HCT116 (cell line): ENCODE results near the gene FAM151B. TPM values are rescaled to one million over a fixed set of nuclear protein-coding genes. Genes with fewer than 3 reads are reported as not detected.

Experiments used
- ATAC-seq: fragments of 200-7000 bp; cut with Tn5 transposase; 2 replicates; pipeline ENCODE4 v1.9.1; 2020; ENCODE audit warnings: mild to moderate bottlenecking, moderate library complexity
- BruUV-seq: library from RNA; stranded (reverse); fragments of 400-500 nt; replicated peaks from 2 replicates; lab custom pipeline; 2021; lab: Mats Ljungman, UMichigan
- CTCF ChIA-PET: fragments of 300-600 bp; sonication (Branson Sonifier 250); formaldehyde crosslinking; loops from one replicate; lab custom pipeline; 2021; ENCODE audit warnings: antibody characterized with exemption; lab: Charles Lee
- POLR2A ChIA-PET: fragments of 300-600, 350-600 bp; sonication (Branson Sonifier 250); formaldehyde crosslinking; loops from one replicate; lab custom pipeline; 2021; ENCODE audit warnings: antibody characterized with exemption; lab: Charles Lee
- RAD21 ChIA-PET, 2 experiments: fragments of 300-600 bp; sonication (Branson Sonifier 250); formaldehyde crosslinking; loops; one replicate each; lab custom pipeline; 2023; ENCODE audit warnings: low total read pairs in 2 of 2; ENCODE audit not compliant: uncharacterized antibody in 2 of 2, unreplicated experiment in 2 of 2, low non-redundant PET in 1 of 2; lab: Charles Lee
- DNase-seq: peaks from one replicate; pipeline ENCODE4 v3.0.0-alpha.2; 2010; ENCODE audit warnings: low read depth, low spot score
- H2AFZ ChIP-seq: fragments of 200-600 bp; shearing (Covaris generic), sonication (generic); 2 replicates; pipeline ENCODE4 v1.6.1; 2017; ENCODE audit warnings: low read depth, mixed run types, mixed read lengths, antibody characterized with exemption, low read length; ENCODE audit not compliant: poor library complexity, severe bottlenecking
- H3K27ac ChIP-seq: 2 replicates; pipeline ENCODE4 v1.5.1; 2012; ENCODE audit warnings: low read depth, low read length
- H3K27me3 ChIP-seq: fragments of 200-600 bp; sonication (generic); 2 replicates; pipeline ENCODE4 v1.6.1; 2016; ENCODE audit warnings: mixed run types, low read length, mixed read lengths; ENCODE audit not compliant: insufficient read depth
- H3K36me3 ChIP-seq, 2 experiments: fragments of 200-500 bp in 1 of 2; fragments of 200-600 bp in 1 of 2; sonication (Bioruptor generic) in 1 of 2; sonication (generic) in 1 of 2; 2 replicates each; pipeline versions ENCODE4 v1.5.1 to v1.6.1; 2014 to 2016; ENCODE audit warnings: low read length in 2 of 2, inconsistent platforms in 1 of 2, mixed read lengths in 1 of 2, mixed run types in 1 of 2; ENCODE audit not compliant: insufficient read depth in 2 of 2, control insufficient read depth in 1 of 2
- H3K4me1 ChIP-seq, 2 experiments: fragments of 200-600 bp in 1 of 2; sonication (generic) in 1 of 2; 2 replicates each; pipeline versions ENCODE4 v1.5.1 to v1.6.1; 2012 to 2017; ENCODE audit warnings: low read length in 2 of 2, inconsistent platforms in 1 of 2, mild to moderate bottlenecking in 1 of 2, mixed read lengths in 1 of 2, mixed run types in 1 of 2, moderate library complexity in 1 of 2; ENCODE audit not compliant: insufficient read depth in 2 of 2, control insufficient read depth in 1 of 2
- H3K4me2 ChIP-seq: fragments of 200-600 bp; sonication (generic); 2 replicates; pipeline ENCODE4 v1.6.1; 2017; ENCODE audit warnings: mixed run types, low read length, mixed read lengths
- H3K4me3 ChIP-seq, 2 experiments: fragments of 200-600 bp in 1 of 2; sonication (generic) in 1 of 2; replicated peaks in 1 of 2; 2 replicates each; pipeline ENCODE4 v1.5.1; 2011 to 2016; ENCODE audit warnings: low read length in 2 of 2, control low read depth in 1 of 2, low read depth in 1 of 2, mild to moderate bottlenecking in 1 of 2, mixed read lengths in 1 of 2, mixed run types in 1 of 2
- H3K79me2 ChIP-seq: fragments of 200-600 bp; sonication (generic); 2 replicates; pipeline ENCODE4 v1.6.1; 2017; ENCODE audit warnings: mild to moderate bottlenecking, mixed run types, low read length, moderate library complexity, mixed read lengths; ENCODE audit not compliant: insufficient read depth
- H3K9ac ChIP-seq: fragments of 200-600 bp; sonication (generic); 2 replicates; pipeline ENCODE4 v1.6.1; 2016; ENCODE audit warnings: low read length, mixed read lengths
- H3K9me2 ChIP-seq: fragments of 200-600 bp; sonication (generic), shearing (Covaris generic); 2 replicates; pipeline ENCODE4 v1.6.1; 2017; ENCODE audit warnings: mixed run types, mild to moderate bottlenecking, moderate library complexity; ENCODE audit not compliant: insufficient read depth
- H3K9me3 ChIP-seq, 2 experiments: fragments of 200-500 bp in 1 of 2; fragments of 200-600 bp in 1 of 2; sonication (Bioruptor generic) in 1 of 2; sonication (generic) in 1 of 2; 2 replicates each; pipeline ENCODE4 v1.6.1; 2014 to 2017; ENCODE audit warnings: low read length in 2 of 2, mixed read lengths in 2 of 2, inconsistent platforms in 1 of 2, low read depth in 1 of 2, mild to moderate bottlenecking in 1 of 2, mixed run types in 1 of 2, moderate library complexity in 1 of 2; ENCODE audit not compliant: control insufficient read depth in 1 of 2, insufficient read depth in 1 of 2
- H4K20me1 ChIP-seq: fragments of 200-600 bp; sonication (generic), shearing (Covaris generic); 2 replicates; pipeline ENCODE4 v1.6.1; 2017; ENCODE audit warnings: mixed run types, mild to moderate bottlenecking, moderate library complexity; ENCODE audit not compliant: insufficient read depth
- ATF3 ChIP-seq: IDR thresholded peaks from 2 replicates; pipeline ENCODE4 v1.6.1; 2012
- CBX3 ChIP-seq: IDR thresholded peaks from 2 replicates; pipeline ENCODE4 v1.6.1; 2012; ENCODE audit warnings: low read depth
- CEBPB ChIP-seq: IDR thresholded peaks from 2 replicates; pipeline ENCODE4 v1.6.1; 2012; ENCODE audit warnings: low read depth
- EGR1 ChIP-seq: IDR thresholded peaks from 2 replicates; pipeline ENCODE4 v1.6.1; 2012; ENCODE audit warnings: low read depth
- ELF1 ChIP-seq: IDR thresholded peaks from 2 replicates; pipeline ENCODE4 v1.6.1; 2012; ENCODE audit warnings: low read depth, borderline replicate concordance
- EZH2 ChIP-seq: fragments of 200-600 bp; sonication (generic); IDR thresholded peaks from 2 replicates; pipeline ENCODE4 v1.6.1; 2017; ENCODE audit warnings: antibody characterized with exemption, mixed run types
- EZH2phosphoT487 ChIP-seq: fragments of 200-600 bp; IDR thresholded peaks from 2 replicates; pipeline ENCODE4 v1.6.1; 2018; ENCODE audit warnings: antibody characterized with exemption, borderline replicate concordance
- FOSL1 ChIP-seq: IDR thresholded peaks from 2 replicates; pipeline ENCODE4 v1.6.1; 2012; ENCODE audit warnings: low read depth
- JUND ChIP-seq: IDR thresholded peaks from 2 replicates; pipeline ENCODE4 v1.6.1; 2012
- MAX ChIP-seq: IDR thresholded peaks from 2 replicates; pipeline ENCODE4 v1.6.1; 2012
- POLR2A ChIP-seq: IDR thresholded peaks from 2 replicates; pipeline ENCODE4 v1.7.0; 2011; ENCODE audit warnings: borderline replicate concordance; ENCODE audit not compliant: insufficient read depth, insufficient read length; ENCODE audit errors: extremely low read depth
- POLR2AphosphoS5 ChIP-seq: IDR thresholded peaks from 2 replicates; pipeline ENCODE4 v1.6.1; 2011; ENCODE audit warnings: mild to moderate bottlenecking, low read depth, low read length, moderate library complexity
- RAD21 ChIP-seq: IDR thresholded peaks from 2 replicates; pipeline ENCODE4 v1.6.1; 2012; ENCODE audit warnings: low read depth, mild to moderate bottlenecking
- SP1 ChIP-seq: IDR thresholded peaks from 2 replicates; pipeline ENCODE4 v1.6.1; 2012; ENCODE audit warnings: low read depth
- SRF ChIP-seq: IDR thresholded peaks from 2 replicates; pipeline ENCODE4 v1.6.1; 2012; ENCODE audit warnings: low read depth
- ZFX ChIP-seq: fragments of 450-650 bp; IDR thresholded peaks from 2 replicates; pipeline ENCODE4 v1.6.1; 2017
- ZNF274 ChIP-seq: fragments of 200-500 bp; sonication (Bioruptor generic); IDR thresholded peaks from 2 replicates; pipeline ENCODE4 v1.6.1; 2014; ENCODE audit warnings: mild to moderate bottlenecking, low read depth, low read length, inconsistent platforms
- intact Hi-C: fragments of 100-400 bp; cut with micrococcal nuclease; formaldehyde crosslinking; loops from 2 replicates; pipeline ENCODE4 v1.10.0; 2022
- total RNA-seq: library from RNA; stranded (reverse); gene quantifications from one replicate; pipeline ENCODE4 v1.2.1, GENCODE V29; 2021; ENCODE audit not compliant: unreplicated experiment
- TF ChIP-seq, protein P1 (sequence below): IDR thresholded peaks from 2 replicates; pipeline ENCODE4 v1.6.1; 2012; ENCODE audit warnings: low read depth
- TF ChIP-seq, protein P2 (sequence below), 3 experiments: fragments of 200-600 bp in 1 of 3; sonication (generic) in 1 of 3; IDR thresholded peaks in 2 of 3; conservative IDR thresholded peaks in 1 of 3; 2 replicates each; pipeline ENCODE4 v1.5.1; 2012 to 2017; ENCODE audit warnings: low read depth in 2 of 3, low read length in 2 of 3, antibody characterized with exemption in 1 of 3, borderline replicate concordance in 1 of 3, control low read depth in 1 of 3, mild to moderate bottlenecking in 1 of 3, mixed read lengths in 1 of 3, mixed run types in 1 of 3, moderate library complexity in 1 of 3; ENCODE audit not compliant: insufficient read depth in 1 of 3

FAM151B gene
- total RNA-seq, 1 experiment from 2014 or later = 1.2 TPM

DNA sequence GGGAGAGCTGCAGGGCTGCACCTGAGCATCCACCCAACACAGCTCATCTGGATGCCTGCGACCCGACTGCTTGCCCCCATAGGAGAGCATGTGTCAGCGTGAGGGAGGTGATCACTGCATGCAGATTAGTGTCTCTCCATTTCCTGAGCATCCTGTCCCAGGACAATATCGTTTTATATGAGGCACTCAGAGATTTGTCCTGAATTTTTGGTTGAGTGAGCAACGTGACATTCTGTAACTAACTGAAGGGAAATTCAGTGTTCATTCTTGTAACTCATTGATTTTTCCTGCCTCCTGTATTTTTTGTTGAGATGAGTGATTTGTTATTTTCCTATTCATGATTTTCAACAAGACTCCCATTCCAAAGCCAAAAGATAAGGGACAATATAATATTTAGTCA is 102.9 kb downstream of the FAM151B start:
- H3K9me2 ChIP-seq = no peaks in the 10 kb centered on the region
- H3K27me3 ChIP-seq = no peaks in the 10 kb centered on the region
- RAD21 ChIA-PET = no interaction called here
- no TSS peak for BruUV-seq
- H3K36me3 ChIP-seq = no peaks in the 10 kb centered on the region
- H4K20me1 ChIP-seq = no peaks in the 10 kb centered on the region
- H3K27ac ChIP-seq = no peak overlapping the region
- DNase-seq = no peak
- H3K4me1 ChIP-seq = no peaks in the 10 kb centered on the region
- no peak for ATAC-seq
- no peak overlapping the region for H3K4me2 ChIP-seq
- TF ChIP-seq CEBPB (no peak), RAD21 (no peak), EZH2phosphoT487 (no peak), MAX (no peak), POLR2A (no peak), ZNF274 (no peak), ELF1 (no peak), POLR2AphosphoS5 (no peak), ATF3 (no peak), SRF (no peak), EGR1 (no peak), EZH2 (no peak), ZFX (no peak), SP1 (no peak), JUND (no peak), FOSL1 (no peak), CBX3 (no peak)
- TF ChIP-seq, protein P1, sequence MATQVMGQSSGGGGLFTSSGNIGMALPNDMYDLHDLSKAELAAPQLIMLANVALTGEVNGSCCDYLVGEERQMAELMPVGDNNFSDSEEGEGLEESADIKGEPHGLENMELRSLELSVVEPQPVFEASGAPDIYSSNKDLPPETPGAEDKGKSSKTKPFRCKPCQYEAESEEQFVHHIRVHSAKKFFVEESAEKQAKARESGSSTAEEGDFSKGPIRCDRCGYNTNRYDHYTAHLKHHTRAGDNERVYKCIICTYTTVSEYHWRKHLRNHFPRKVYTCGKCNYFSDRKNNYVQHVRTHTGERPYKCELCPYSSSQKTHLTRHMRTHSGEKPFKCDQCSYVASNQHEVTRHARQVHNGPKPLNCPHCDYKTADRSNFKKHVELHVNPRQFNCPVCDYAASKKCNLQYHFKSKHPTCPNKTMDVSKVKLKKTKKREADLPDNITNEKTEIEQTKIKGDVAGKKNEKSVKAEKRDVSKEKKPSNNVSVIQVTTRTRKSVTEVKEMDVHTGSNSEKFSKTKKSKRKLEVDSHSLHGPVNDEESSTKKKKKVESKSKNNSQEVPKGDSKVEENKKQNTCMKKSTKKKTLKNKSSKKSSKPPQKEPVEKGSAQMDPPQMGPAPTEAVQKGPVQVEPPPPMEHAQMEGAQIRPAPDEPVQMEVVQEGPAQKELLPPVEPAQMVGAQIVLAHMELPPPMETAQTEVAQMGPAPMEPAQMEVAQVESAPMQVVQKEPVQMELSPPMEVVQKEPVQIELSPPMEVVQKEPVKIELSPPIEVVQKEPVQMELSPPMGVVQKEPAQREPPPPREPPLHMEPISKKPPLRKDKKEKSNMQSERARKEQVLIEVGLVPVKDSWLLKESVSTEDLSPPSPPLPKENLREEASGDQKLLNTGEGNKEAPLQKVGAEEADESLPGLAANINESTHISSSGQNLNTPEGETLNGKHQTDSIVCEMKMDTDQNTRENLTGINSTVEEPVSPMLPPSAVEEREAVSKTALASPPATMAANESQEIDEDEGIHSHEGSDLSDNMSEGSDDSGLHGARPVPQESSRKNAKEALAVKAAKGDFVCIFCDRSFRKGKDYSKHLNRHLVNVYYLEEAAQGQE = no peak
- TF ChIP-seq, protein P2, sequence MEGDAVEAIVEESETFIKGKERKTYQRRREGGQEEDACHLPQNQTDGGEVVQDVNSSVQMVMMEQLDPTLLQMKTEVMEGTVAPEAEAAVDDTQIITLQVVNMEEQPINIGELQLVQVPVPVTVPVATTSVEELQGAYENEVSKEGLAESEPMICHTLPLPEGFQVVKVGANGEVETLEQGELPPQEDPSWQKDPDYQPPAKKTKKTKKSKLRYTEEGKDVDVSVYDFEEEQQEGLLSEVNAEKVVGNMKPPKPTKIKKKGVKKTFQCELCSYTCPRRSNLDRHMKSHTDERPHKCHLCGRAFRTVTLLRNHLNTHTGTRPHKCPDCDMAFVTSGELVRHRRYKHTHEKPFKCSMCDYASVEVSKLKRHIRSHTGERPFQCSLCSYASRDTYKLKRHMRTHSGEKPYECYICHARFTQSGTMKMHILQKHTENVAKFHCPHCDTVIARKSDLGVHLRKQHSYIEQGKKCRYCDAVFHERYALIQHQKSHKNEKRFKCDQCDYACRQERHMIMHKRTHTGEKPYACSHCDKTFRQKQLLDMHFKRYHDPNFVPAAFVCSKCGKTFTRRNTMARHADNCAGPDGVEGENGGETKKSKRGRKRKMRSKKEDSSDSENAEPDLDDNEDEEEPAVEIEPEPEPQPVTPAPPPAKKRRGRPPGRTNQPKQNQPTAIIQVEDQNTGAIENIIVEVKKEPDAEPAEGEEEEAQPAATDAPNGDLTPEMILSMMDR (IDR thresholded peaks at IDR 0.05 in 2 of 3, conservative IDR thresholded peaks at IDR 0.05 in 1 of 3; ENCODE audit: borderline replicate concordance in 1 of 3, insufficient read depth in 1 of 3, low read depth in 2 of 3, low read length in 2 of 3) = no peak
- no peaks in the 10 kb centered on the region for H3K79me2 ChIP-seq
- no peak overlapping the region for H3K9ac ChIP-seq
- CTCF ChIA-PET = no interaction called here
- intact Hi-C loops = no loop called here
- no peak overlapping the region for H3K4me3 ChIP-seq
- no peak overlapping the region for H2AFZ ChIP-seq
- POLR2A ChIA-PET = no interaction called here
- H3K9me3 ChIP-seq = no peaks in the 10 kb centered on the region
